Fibroblast of lung (primary cell): ENCODE results near the gene SORCS2. TPM values are rescaled to one million over a fixed set of nuclear protein-coding genes. Genes with fewer than 3 reads are reported as not detected.
"Not testable (repeated sequence)": the region's sequence is repeated elsewhere in the genome, so short reads cannot be mapped to it uniquely, and the experiment has no call there.

Experiments
- DNase-seq, 2 donors: peaks; one replicate each; pipeline versions ENCODE4 v3.0.0 to v3.0.0-alpha.2; 2010; ENCODE audit warnings: low read depth in 2 of 2
- H2AFZ ChIP-seq: 2 replicates; pipeline ENCODE4 v1.5.1; 2012; ENCODE audit warnings: low read length, control low read depth, inconsistent platforms
- H3K27ac ChIP-seq: 2 replicates; pipeline ENCODE4 v1.5.1; 2011; ENCODE audit warnings: low read length, control low read depth; ENCODE audit not compliant: insufficient read depth
- H3K27me3 ChIP-seq: 2 replicates; pipeline ENCODE4 v1.5.1; 2011; ENCODE audit warnings: mild to moderate bottlenecking, low read length; ENCODE audit not compliant: control insufficient read depth, insufficient read depth
- H3K36me3 ChIP-seq: 2 replicates; pipeline ENCODE4 v1.5.1; 2011; ENCODE audit warnings: low read length; ENCODE audit not compliant: control insufficient read depth, insufficient read depth
- H3K4me1 ChIP-seq: 2 replicates; pipeline ENCODE4 v1.5.1; 2011; ENCODE audit warnings: low read length; ENCODE audit not compliant: control insufficient read depth, insufficient read depth; ENCODE audit errors: extremely low read depth
- H3K4me2 ChIP-seq: 2 replicates; pipeline ENCODE4 v1.5.1; 2011; ENCODE audit warnings: low read length, control low read depth; ENCODE audit not compliant: insufficient read depth; ENCODE audit errors: extremely low read depth
- H3K4me3 ChIP-seq, 4 experiments: fragments of 200-600 bp in 1 of 4; sonication (generic) in 1 of 4; replicated peaks in 1 of 4; 2 replicates each; pipeline ENCODE4 v1.5.1; 2011 to 2016; ENCODE audit warnings: low read length in 4 of 4, low read depth in 3 of 4, mild to moderate bottlenecking in 3 of 4, control low read depth in 2 of 4, inconsistent platforms in 1 of 4, mixed read lengths in 1 of 4; ENCODE audit not compliant: insufficient read depth in 1 of 4; ENCODE audit errors: control extremely low read depth in 1 of 4
- H3K79me2 ChIP-seq: 2 replicates; pipeline ENCODE4 v1.5.1; 2012; ENCODE audit warnings: mild to moderate bottlenecking, low read length, inconsistent platforms; ENCODE audit not compliant: control insufficient read depth, insufficient read depth
- H3K9ac ChIP-seq: 2 replicates; pipeline ENCODE4 v1.5.1; 2011; ENCODE audit warnings: mild to moderate bottlenecking, low read length, control low read depth; ENCODE audit not compliant: insufficient read depth
- H3K9me3 ChIP-seq: 2 replicates; pipeline ENCODE4 v1.5.1; 2012; ENCODE audit warnings: low read depth, low read length; ENCODE audit not compliant: control insufficient read depth, insufficient read depth
- H4K20me1 ChIP-seq: 2 replicates; pipeline ENCODE4 v1.5.1; 2011; ENCODE audit warnings: low read length; ENCODE audit not compliant: control insufficient read depth, insufficient read depth; ENCODE audit errors: extremely low read depth
- EZH2 ChIP-seq: IDR thresholded peaks from 2 replicates; pipeline ENCODE4 v1.5.1; 2012; ENCODE audit warnings: low read length, control low read depth, mild to moderate bottlenecking; ENCODE audit errors: missing control alignments
- polyA plus RNA-seq, 2 donors: library from polyadenylated mRNA; depleted of rRNA in 1 of 2; stranded (reverse) in 1 of 2; unstranded in 1 of 2; fragments of >200 nt; gene quantifications; 2 replicates each; pipeline ENCODE4 v1.2.1, GENCODE V29; 2011 to 2012; ENCODE audit warnings: missing spikeins in 1 of 2
- total RNA-seq: library from RNA; depleted of rRNA; stranded (reverse); fragments of >200 nt; gene quantifications from 2 replicates; pipeline ENCODE4 v1.2.1, GENCODE V29; 2014
- TF ChIP-seq, protein P1 (sequence below), 2 donors: IDR thresholded peaks in 1 of 2; conservative IDR thresholded peaks in 1 of 2; 1 replicate in 1 of 2; 2 replicates in 1 of 2; pipeline ENCODE4 v1.5.1; 2011 to 2012; ENCODE audit warnings: low read length in 2 of 2, control low read depth in 1 of 2, inconsistent platforms in 1 of 2, low read depth in 1 of 2, mild to moderate bottlenecking in 1 of 2

Gene SORCS2
- total and polyA plus RNA-seq, 2 donors (not counting 1 experiment from before 2014, with no cell fraction given), result 0.17 to 0.41 TPM

DNA sequence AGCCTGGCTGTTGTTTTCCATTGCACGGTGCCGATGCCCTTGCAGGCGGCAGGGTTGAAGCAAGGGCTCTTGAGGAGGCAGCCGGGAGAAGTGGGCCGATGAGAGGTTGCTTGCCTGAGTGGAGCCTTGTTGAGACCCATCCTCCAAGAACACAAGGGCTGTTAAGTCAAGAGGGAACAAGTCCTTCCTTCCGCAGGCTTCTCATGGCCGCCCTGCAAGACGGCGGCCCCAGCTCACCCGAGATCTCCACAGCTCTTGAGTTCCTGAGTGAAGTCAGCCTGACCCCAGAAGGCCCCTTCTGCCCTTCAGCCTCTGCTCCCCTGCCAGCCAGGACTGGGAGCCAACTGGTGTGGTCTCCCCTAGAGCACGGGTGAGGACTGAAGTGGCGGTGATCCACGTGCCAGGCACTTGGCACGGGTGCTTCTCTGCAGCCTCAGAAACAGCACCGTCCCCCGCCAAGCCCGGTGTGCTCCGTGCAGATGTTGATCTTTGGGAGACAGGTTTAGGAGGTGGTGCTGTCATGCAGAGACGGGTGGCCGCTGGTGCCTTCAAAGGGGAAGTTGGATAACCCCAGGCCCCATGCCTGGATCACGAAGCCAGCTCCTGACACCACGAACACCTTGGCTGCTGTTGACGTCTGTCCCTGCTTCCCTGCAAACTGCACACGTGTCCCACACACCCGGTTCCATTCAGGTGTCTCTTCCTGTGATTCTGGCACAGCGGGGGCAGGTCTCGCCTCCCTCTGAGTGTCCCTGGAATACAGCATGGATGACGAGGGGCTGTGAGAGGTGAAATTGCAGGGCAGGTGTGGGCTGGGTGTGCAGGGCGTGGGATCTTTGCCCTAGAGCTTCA, 406.8 kb downstream of the SORCS2 start:
- H3K4me1 ChIP-seq, result no peaks in the 10 kb centered on the region
- DNase-seq, result no peak
- TF ChIP-seq, protein P1, sequence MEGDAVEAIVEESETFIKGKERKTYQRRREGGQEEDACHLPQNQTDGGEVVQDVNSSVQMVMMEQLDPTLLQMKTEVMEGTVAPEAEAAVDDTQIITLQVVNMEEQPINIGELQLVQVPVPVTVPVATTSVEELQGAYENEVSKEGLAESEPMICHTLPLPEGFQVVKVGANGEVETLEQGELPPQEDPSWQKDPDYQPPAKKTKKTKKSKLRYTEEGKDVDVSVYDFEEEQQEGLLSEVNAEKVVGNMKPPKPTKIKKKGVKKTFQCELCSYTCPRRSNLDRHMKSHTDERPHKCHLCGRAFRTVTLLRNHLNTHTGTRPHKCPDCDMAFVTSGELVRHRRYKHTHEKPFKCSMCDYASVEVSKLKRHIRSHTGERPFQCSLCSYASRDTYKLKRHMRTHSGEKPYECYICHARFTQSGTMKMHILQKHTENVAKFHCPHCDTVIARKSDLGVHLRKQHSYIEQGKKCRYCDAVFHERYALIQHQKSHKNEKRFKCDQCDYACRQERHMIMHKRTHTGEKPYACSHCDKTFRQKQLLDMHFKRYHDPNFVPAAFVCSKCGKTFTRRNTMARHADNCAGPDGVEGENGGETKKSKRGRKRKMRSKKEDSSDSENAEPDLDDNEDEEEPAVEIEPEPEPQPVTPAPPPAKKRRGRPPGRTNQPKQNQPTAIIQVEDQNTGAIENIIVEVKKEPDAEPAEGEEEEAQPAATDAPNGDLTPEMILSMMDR (conservative IDR thresholded peaks at IDR 0.05 in 1 of 2, IDR thresholded peaks at IDR 0.05 in 1 of 2; ENCODE audit: low read depth in 1 of 2, low read length in 2 of 2), result no peak
- H3K9me3 ChIP-seq, result no peaks in the 10 kb centered on the region
- H3K27me3 ChIP-seq, result no peaks in the 10 kb centered on the region
- no peak overlapping the region for H2AFZ ChIP-seq
- no peak overlapping the region for H3K27ac ChIP-seq
- H3K4me3 ChIP-seq, result no peak overlapping the region
- H4K20me1 ChIP-seq, result no peaks in the 10 kb centered on the region
- H3K4me2 ChIP-seq, result no peak overlapping the region
- H3K79me2 ChIP-seq, result no peaks in the 10 kb centered on the region
- no peaks in the 10 kb centered on the region for H3K36me3 ChIP-seq
- H3K9ac ChIP-seq, result no peak overlapping the region

DNA sequence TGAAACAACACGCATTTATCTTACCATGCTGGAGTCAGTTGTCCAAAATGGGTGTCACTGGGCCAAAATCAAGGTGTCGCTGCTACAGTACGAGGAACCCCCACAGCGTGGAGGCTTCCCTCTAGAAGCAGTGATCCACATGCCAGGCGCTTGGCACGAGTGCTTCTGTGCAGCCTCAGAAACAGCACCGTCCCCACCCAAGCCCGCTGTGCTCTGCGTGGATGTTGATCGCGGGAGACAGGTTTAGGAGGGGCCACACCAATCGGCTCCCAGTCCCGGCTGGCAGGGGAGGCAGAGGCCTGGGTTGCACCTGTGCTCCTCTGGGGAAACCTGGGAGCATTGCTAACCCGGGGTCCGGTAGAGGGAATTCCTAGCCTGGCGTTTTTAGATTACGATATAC, 407.9 kb downstream of the SORCS2 start:
- H3K27ac ChIP-seq, result no peak overlapping the region
- no peak overlapping the region for H3K4me2 ChIP-seq
- H4K20me1 ChIP-seq, result no peaks in the 10 kb centered on the region
- no peak for TF ChIP-seq EZH2
- TF ChIP-seq, protein P1 (conservative IDR thresholded peaks at IDR 0.05 in 1 of 2, IDR thresholded peaks at IDR 0.05 in 1 of 2; ENCODE audit: low read depth in 1 of 2, low read length in 2 of 2), result no peak
- H3K9me3 ChIP-seq, result no peaks in the 10 kb centered on the region
- no peak overlapping the region for H2AFZ ChIP-seq
- H3K4me3 ChIP-seq, result no peak overlapping the region
- H3K27me3 ChIP-seq, result no peaks in the 10 kb centered on the region
- H3K79me2 ChIP-seq, result no peaks in the 10 kb centered on the region
- H3K4me1 ChIP-seq, result no peaks in the 10 kb centered on the region
- H3K9ac ChIP-seq, result no peak overlapping the region
- H3K36me3 ChIP-seq, result no peaks in the 10 kb centered on the region
- DNase-seq, result no peak

GRCh38 chr4:7602166-7602565, 409.8 kb downstream of the SORCS2 start:
- not testable (repeated sequence) for DNase-seq, H3K9me3 ChIP-seq, H3K4me3 ChIP-seq, H3K9ac ChIP-seq, H3K79me2 ChIP-seq, H3K4me2 ChIP-seq, H4K20me1 ChIP-seq, H3K27me3 ChIP-seq, H3K4me1 ChIP-seq, H2AFZ ChIP-seq, H3K36me3 ChIP-seq, H3K27ac ChIP-seq
